SU-DHL-6 (cell line): ENCODE results near the gene HLA-G.

Experiments
- H2AFZ ChIP-seq: fragments of 200-600 bp; sonication (generic); 2 replicates; pipeline ENCODE4 v1.6.1; 2014; ENCODE audit warnings: low read depth, mild to moderate bottlenecking, moderate library complexity, mixed read lengths, antibody characterized with exemption, low read length; ENCODE audit not compliant: severe bottlenecking
- H3F3A ChIP-seq: fragments of 200-600 bp; shearing (Covaris generic); 2 replicates; pipeline ENCODE4 v1.6.0; 2016; ENCODE audit warnings: antibody characterized with exemption, mild to moderate bottlenecking; ENCODE audit not compliant: insufficient read depth
- H3K27ac ChIP-seq: fragments of 200-600 bp; sonication (generic); 2 replicates; pipeline ENCODE4 v1.5.1; 2016; ENCODE audit warnings: low read depth, mild to moderate bottlenecking, low read length, moderate library complexity, mixed read lengths
- H3K27me3 ChIP-seq: fragments of 200-600 bp; sonication (generic), shearing (Covaris generic); 2 replicates; pipeline ENCODE4 v1.6.0; 2014; ENCODE audit warnings: mild to moderate bottlenecking, low read length
- H3K36me3 ChIP-seq: fragments of 200-600 bp; sonication (generic); 2 replicates; pipeline ENCODE4 v1.6.1; 2014; ENCODE audit warnings: mild to moderate bottlenecking, low read length, mixed read lengths
- H3K4me2 ChIP-seq: fragments of 300-600, 200-600 bp; shearing (Covaris generic), sonication (generic); 2 replicates; pipeline ENCODE4 v1.6.0; 2014; ENCODE audit warnings: low read length, low read depth, mild to moderate bottlenecking; ENCODE audit not compliant: poor library complexity, severe bottlenecking
- H3K4me3 ChIP-seq: fragments of 200-600 bp; sonication (generic); 2 replicates; pipeline ENCODE4 v1.5.1; 2014; ENCODE audit warnings: antibody characterized with exemption, low read length, mild to moderate bottlenecking, mixed read lengths; ENCODE audit not compliant: insufficient read depth, poor library complexity, severe bottlenecking
- H3K79me2 ChIP-seq: fragments of 200-600 bp; sonication (generic); 2 replicates; pipeline ENCODE4 v1.6.1; 2014; ENCODE audit warnings: mild to moderate bottlenecking, low read length, moderate library complexity; ENCODE audit not compliant: insufficient read depth
- H3K9ac ChIP-seq: fragments of 200-600 bp; sonication (generic); 2 replicates; pipeline ENCODE4 v1.7.0; 2014; ENCODE audit warnings: mild to moderate bottlenecking, low read length
- H3K9me2 ChIP-seq: fragments of 200-600 bp; sonication (generic); replicated peaks from 2 replicates; pipeline ENCODE4 v1.6.1; 2014; ENCODE audit warnings: low read length; ENCODE audit not compliant: insufficient read depth
- H3K9me3 ChIP-seq: fragments of 200-600 bp; sonication (generic); 2 replicates; pipeline ENCODE4 v1.6.1; 2014; ENCODE audit warnings: low read length, mixed read lengths; ENCODE audit not compliant: insufficient read depth
- H4K20me1 ChIP-seq: fragments of 200-600 bp; sonication (generic); 2 replicates; pipeline ENCODE4 v1.6.1; 2014; ENCODE audit warnings: low read depth, mild to moderate bottlenecking, antibody characterized with exemption, low read length, moderate library complexity, mixed read lengths
- CTCF ChIP-seq: fragments of 200-600 bp; sonication (generic); IDR thresholded peaks from one replicate; pipeline ENCODE4 v1.5.1; 2017; ENCODE audit warnings: antibody characterized with exemption, mild to moderate bottlenecking, low read length, moderate library complexity; ENCODE audit not compliant: insufficient read depth, poor library complexity, severe bottlenecking
- EZH2phosphoT487 ChIP-seq: fragments of 200-600 bp; sonication (generic), shearing (Covaris generic); conservative IDR thresholded peaks from 2 replicates; pipeline ENCODE4 v1.6.1; 2018; ENCODE audit warnings: mild to moderate bottlenecking, antibody characterized with exemption, low read length, moderate library complexity, mixed read lengths

Gene HLA-G

GRCh38 chr6:29858006-29858405 lies 30.4 kb downstream of the HLA-G start:
- Histone ChIP-seq H3K4me3 (no peak overlapping the region), H3K9me3 (no peaks in the 10 kb centered on the region), H3F3A (no peaks in the 10 kb centered on the region), H2AFZ (no peak overlapping the region), H3K9ac (no peak overlapping the region), H3K79me2 (no peaks in the 10 kb centered on the region), H3K27me3 (no peaks in the 10 kb centered on the region), H3K27ac (no peak overlapping the region), H4K20me1 (no peaks in the 10 kb centered on the region), H3K4me2 (no peak overlapping the region), H3K9me2 (no peaks in the 10 kb centered on the region), H3K36me3 (no peaks in the 10 kb centered on the region)
- no peak for TF ChIP-seq EZH2phosphoT487
- no peak for TF ChIP-seq CTCF

- TF ChIP-seq EZH2phosphoT487: no peak
- TF ChIP-seq CTCF: no peak
- Histone ChIP-seq H3K4me3 (no peak overlapping the region), H3K79me2 (no peaks in the 10 kb centered on the region)
Measured at GRCh38 chr6:29861521-29862255, 34.1 kb downstream of the HLA-G start.

DNA sequence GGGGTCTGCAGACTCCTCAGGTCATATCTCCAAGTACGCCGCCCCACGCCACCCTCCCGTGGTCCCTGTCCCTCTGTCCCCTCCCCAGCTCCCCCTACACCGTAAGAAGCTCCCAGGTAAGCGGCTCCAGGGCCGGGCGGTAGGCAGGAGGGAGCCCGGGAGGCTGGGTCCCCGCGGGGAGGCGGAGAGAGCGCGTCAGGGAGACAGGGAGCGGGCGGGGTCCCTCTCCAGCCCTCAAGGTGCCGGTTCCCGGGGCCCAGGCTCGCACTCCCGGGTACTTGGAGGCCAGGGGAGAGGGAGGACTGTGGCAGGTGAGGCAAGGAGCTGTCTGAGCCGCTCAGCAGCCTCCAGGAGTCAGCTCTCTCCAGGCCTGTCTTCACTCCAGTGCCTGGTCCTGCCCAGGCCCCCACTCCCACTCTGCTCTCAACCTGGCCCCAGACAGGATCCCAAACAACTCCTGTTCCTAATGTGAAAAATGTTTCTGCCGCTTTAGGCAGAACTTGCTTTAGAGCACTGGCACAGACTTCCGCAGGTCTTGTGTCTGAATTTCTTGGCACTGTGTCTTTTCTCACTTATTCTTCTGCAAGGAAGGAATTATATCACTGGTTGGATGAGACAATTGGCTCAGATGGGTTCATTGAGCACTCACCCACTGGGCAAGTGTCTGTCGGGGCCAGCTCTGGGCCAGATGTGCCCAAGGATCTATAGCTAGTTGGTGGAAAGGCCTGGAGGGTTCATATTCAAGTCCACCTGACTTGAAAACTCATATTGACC lies 36.6 kb downstream of the HLA-G start:
- Histone ChIP-seq H3K9ac (no peak overlapping the region), H3K4me3 (no peak overlapping the region), H3F3A (no peaks in the 10 kb centered on the region), H3K9me3 (no peaks in the 10 kb centered on the region), H3K9me2 (no peaks in the 10 kb centered on the region), H3K4me2 (no peak overlapping the region), H4K20me1 (no peaks in the 10 kb centered on the region), H3K27ac (no peak overlapping the region), H3K79me2 (no peaks in the 10 kb centered on the region), H3K36me3 (no peaks in the 10 kb centered on the region), H3K27me3 (0 out of 2 replicates have a peak, but pooled peaks cover 4% of the 10 kb centered on the region), H2AFZ (no peak overlapping the region)
- no peak for TF ChIP-seq EZH2phosphoT487
- no peak for TF ChIP-seq CTCF

More at GRCh38 chr6:29861521-29862255, 34.1 kb downstream of the HLA-G start:
- H2AFZ ChIP-seq: no peak overlapping the region
- H3K9me3 ChIP-seq: no peaks in the 10 kb centered on the region
- no peaks in the 10 kb centered on the region for H3F3A ChIP-seq
- H4K20me1 ChIP-seq: no peaks in the 10 kb centered on the region
- no peak overlapping the region for H3K27ac ChIP-seq
- H3K27me3 ChIP-seq: 0 out of 2 replicates have a peak, but pooled peaks cover 4% of the 10 kb centered on the region
- no peak overlapping the region for H3K4me2 ChIP-seq
- no peak overlapping the region for H3K9ac ChIP-seq
- H3K9me2 ChIP-seq: no peaks in the 10 kb centered on the region
- no peaks in the 10 kb centered on the region for H3K36me3 ChIP-seq
